KMS-11 (cell line): ENCODE results near the gene ORAI3.

Source experiments
- H2AFZ ChIP-seq: fragments of 200-600 bp; sonication (generic); 2 replicates; pipeline ENCODE4 v1.6.1; 2016; ENCODE audit warnings: antibody characterized with exemption, mixed run types, low read depth
- H3K27ac ChIP-seq: fragments of 200-600 bp; sonication (generic); 2 replicates; pipeline ENCODE4 v1.6.1; 2016; ENCODE audit warnings: mild to moderate bottlenecking, mixed run types
- H3K27me3 ChIP-seq: fragments of 200-600 bp; sonication (generic); 2 replicates; pipeline ENCODE4 v1.6.1; 2017; ENCODE audit warnings: mild to moderate bottlenecking, low read depth, mixed run types, moderate library complexity; ENCODE audit not compliant: insufficient read depth
- H3K36me3 ChIP-seq: fragments of 200-600 bp; sonication (generic); 2 replicates; pipeline ENCODE4 v1.6.1; 2017; ENCODE audit warnings: mild to moderate bottlenecking, mixed run types; ENCODE audit not compliant: insufficient read depth
- H3K4me1 ChIP-seq: fragments of 200-600 bp; sonication (generic); 2 replicates; pipeline ENCODE4 v1.6.1; 2016; ENCODE audit warnings: mild to moderate bottlenecking, low read depth, mixed run types; ENCODE audit not compliant: poor library complexity, severe bottlenecking
- H3K4me2 ChIP-seq: fragments of 200-600 bp; sonication (generic); 2 replicates; pipeline ENCODE4 v1.7.0; 2016; ENCODE audit warnings: mild to moderate bottlenecking, mixed run types
- H3K4me3 ChIP-seq: fragments of 200-600 bp; sonication (generic); IDR thresholded peaks from 2 replicates; pipeline ENCODE4 v1.6.1; 2017; ENCODE audit warnings: low read depth, low read length, mixed read lengths; ENCODE audit not compliant: insufficient read depth
- H3K79me2 ChIP-seq: fragments of 200-600 bp; sonication (generic); 2 replicates; pipeline ENCODE4 v1.6.1; 2016; ENCODE audit warnings: low read depth, mixed run types; ENCODE audit not compliant: insufficient read depth
- H3K9ac ChIP-seq: fragments of 200-600 bp; sonication (generic); 2 replicates; pipeline ENCODE4 v1.6.1; 2016; ENCODE audit warnings: mild to moderate bottlenecking, mixed run types
- H4K20me1 ChIP-seq: fragments of 200-600 bp; sonication (generic); 2 replicates; pipeline ENCODE4 v1.6.1; 2016; ENCODE audit warnings: mild to moderate bottlenecking, mixed run types; ENCODE audit not compliant: insufficient read depth
- TF ChIP-seq, protein P1 (sequence below): fragments of 200-600 bp; sonication (generic); conservative IDR thresholded peaks from 2 replicates; pipeline ENCODE4 v1.6.1; 2017; ENCODE audit warnings: low read depth, mild to moderate bottlenecking, antibody characterized with exemption, low read length, moderate library complexity, mixed read lengths

ORAI3 gene

DNA sequence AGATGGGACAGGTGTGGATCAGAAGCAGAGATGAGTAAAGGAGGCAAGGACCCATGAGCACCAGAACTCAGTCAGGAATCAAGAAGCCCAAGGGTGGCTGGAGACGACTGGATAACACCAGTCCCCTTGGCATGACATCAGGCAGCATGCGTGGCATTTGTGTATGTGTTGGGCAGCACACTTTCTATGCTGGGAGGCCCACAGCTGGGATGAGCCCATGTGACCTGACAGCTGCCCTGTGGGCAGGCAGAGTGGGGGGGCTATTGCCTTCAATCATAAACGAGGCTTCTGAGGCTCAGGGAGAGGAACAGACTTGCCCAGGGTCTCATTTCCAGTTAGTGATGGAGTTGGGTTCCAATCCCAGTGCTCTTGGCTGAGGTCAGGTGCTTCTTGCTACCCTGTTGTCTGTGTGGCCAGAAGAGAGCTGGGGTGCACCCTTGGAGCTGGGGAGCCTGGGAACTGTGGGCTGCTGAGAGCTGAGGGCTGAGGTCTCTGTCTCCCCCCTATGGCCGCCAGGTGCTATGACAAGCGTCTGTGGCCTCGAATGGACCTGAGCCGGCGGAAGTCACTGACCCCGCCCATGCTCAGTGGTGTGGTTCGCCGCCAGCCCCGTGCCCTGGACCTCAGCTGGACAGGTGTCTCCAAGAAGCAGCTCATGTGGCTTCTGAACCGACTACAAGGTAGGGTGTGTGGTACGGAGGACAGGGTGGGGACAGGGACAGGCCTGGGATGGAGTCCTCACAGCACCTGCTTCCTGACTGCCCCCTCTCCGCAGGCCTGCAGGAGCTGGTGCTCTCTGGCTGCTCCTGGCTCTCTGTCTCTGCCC lies 7.1 kb upstream of the ORAI3 start:
- no peaks in the 10 kb centered on the region for H3K27me3 ChIP-seq
- H3K4me2 ChIP-seq: peak overlapping the region; percentile 66
- H3K4me3 ChIP-seq: no peak overlapping the region
- H2AFZ ChIP-seq: peak overlapping the region; percentile 48; the same call in 1 of the 2 replicates
- peaks cover 24% of the 10 kb centered on the region for H3K4me1 ChIP-seq
- H3K9ac ChIP-seq: 0 out of 2 replicates have a peak overlapping the region, but pooled peaks have one; percentile 4
- H4K20me1 ChIP-seq: no peaks in the 10 kb centered on the region
- H3K27ac ChIP-seq: peak overlapping the region; percentile 12; the same call in 1 of the 2 replicates
- no peaks in the 10 kb centered on the region for H3K79me2 ChIP-seq
- no peaks in the 10 kb centered on the region for H3K36me3 ChIP-seq
- TF ChIP-seq, protein P1, sequence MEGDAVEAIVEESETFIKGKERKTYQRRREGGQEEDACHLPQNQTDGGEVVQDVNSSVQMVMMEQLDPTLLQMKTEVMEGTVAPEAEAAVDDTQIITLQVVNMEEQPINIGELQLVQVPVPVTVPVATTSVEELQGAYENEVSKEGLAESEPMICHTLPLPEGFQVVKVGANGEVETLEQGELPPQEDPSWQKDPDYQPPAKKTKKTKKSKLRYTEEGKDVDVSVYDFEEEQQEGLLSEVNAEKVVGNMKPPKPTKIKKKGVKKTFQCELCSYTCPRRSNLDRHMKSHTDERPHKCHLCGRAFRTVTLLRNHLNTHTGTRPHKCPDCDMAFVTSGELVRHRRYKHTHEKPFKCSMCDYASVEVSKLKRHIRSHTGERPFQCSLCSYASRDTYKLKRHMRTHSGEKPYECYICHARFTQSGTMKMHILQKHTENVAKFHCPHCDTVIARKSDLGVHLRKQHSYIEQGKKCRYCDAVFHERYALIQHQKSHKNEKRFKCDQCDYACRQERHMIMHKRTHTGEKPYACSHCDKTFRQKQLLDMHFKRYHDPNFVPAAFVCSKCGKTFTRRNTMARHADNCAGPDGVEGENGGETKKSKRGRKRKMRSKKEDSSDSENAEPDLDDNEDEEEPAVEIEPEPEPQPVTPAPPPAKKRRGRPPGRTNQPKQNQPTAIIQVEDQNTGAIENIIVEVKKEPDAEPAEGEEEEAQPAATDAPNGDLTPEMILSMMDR: peak; percentile 94

DNA sequence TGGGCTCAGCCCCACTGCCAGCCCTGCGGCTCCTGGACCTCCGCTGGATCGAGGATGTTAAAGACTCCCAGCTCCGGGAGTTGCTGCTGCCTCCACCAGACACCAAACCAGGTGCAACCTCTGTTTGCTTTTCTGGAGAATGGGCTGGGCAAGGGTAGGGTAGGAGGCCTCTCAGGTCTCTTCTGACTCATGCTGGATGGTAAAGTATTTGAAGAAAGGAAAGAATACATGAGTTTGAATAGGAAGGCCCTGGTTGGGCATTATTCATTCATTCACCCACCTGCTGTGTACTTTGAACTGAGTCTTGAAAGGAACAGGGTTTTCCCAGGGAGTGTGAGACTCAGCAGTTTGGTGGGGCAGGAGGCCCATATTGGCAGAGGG lies 6.5 kb upstream of the ORAI3 start:
- H3K4me3 ChIP-seq: no peak overlapping the region
- H3K27ac ChIP-seq: peak overlapping the region; percentile 6; the same call in 1 of the 2 replicates

DNA sequence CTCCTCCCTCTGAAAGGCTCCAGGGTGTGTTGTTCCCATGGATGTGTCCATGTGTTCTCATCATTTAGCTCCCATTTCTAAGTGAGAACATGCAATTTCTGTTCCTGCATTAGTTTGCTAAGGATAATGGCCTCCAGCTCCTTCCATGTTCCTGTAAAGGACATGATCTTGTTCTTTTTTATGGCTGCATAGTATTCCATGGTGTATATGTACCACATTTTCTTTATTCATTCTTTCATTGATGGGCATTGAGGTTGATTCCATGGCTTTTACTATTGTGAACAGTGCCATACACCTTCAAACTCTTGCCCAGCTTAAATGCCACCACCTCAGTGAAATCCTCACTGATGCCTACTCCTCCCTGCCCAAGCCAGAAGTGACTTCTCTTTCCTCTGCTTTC lies 4.5 kb upstream of the ORAI3 start:
- TF ChIP-seq, protein P1: no peak
- Histone ChIP-seq H3K9ac (no peak overlapping the region), H3K4me2 (no peak overlapping the region), H3K4me1 (peaks cover 24% of the 10 kb centered on the region), H3K27ac (no peak overlapping the region), H3K27me3 (no peaks in the 10 kb centered on the region), H3K79me2 (no peaks in the 10 kb centered on the region), H4K20me1 (no peaks in the 10 kb centered on the region), H3K36me3 (no peaks in the 10 kb centered on the region), H2AFZ (no peak overlapping the region), H3K4me3 (no peak overlapping the region)

More for the DNA sequence above, 6.5 kb upstream of the ORAI3 start:
- Histone ChIP-seq H3K9ac (0 out of 2 replicates have a peak overlapping the region, but pooled peaks have one; percentile 4), H3K36me3 (no peaks in the 10 kb centered on the region), H3K4me2 (peak overlapping the region; percentile 66), H3K27me3 (no peaks in the 10 kb centered on the region), H3K4me1 (peaks cover 24% of the 10 kb centered on the region), H4K20me1 (no peaks in the 10 kb centered on the region), H2AFZ (peak overlapping the region; percentile 48; the same call in 1 of the 2 replicates), H3K79me2 (no peaks in the 10 kb centered on the region)
- TF ChIP-seq, protein P1: no peak

DNA sequence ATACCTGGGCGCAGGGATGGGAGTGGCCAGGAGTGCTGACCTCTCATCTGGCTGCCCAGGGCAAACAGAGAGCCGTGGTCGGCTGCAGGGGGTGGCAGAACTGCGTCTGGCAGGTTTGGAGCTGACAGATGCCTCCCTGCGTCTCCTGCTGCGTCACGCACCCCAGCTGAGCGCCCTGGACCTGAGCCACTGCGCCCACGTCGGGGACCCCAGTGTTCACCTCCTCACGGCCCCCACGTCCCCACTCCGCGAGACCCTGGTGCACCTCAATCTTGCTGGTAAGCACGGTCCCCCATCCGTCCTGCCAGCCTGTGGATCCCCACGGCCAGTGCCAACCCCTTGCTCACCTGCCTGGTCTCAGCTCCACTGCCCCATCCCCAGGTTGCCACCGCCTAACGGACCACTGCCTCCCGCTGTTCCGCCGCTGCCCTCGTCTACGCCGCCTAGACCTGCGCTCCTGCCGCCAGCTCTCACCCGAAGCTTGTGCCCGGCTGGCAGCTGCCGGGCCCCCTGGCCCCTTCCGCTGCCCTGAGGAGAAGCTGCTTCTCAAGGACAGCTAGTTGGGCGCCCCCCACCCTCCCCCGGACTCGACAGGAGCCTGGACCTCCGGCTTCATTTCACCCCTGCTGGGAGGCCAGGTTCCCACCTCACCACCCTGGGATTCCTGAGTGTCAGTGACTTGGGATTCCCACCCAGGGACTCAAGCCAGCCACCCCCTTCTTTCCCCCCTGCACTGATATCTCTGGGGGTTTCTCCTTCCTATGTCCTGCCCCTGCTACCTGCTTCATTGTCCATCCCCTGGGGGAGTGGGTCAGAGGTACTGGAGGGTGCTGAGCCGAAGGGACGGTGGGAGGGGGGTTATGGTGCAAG lies 2.0 kb upstream of the ORAI3 start:
- Histone ChIP-seq H3K36me3 (no peaks in the 10 kb centered on the region), H3K79me2 (no peaks in the 10 kb centered on the region; the same call in 1 of the 2 replicates), H3K4me1 (peaks cover 30% of the 10 kb centered on the region), H4K20me1 (no peaks in the 10 kb centered on the region), H3K27me3 (no peaks in the 10 kb centered on the region), H3K4me2 (no peak overlapping the region), H2AFZ (no peak overlapping the region), H3K9ac (no peak overlapping the region), H3K4me3 (no peak overlapping the region), H3K27ac (no peak overlapping the region)
- TF ChIP-seq, protein P1: no peak
